SK-N-SH treated with all-trans-retinoic acid at 6 μM for 48 hours (cell line): ENCODE results near the gene HAUS1.

Experiments used
- CSDC2 ChIP-seq: fragments of 250-450 bp; sonication (Bioruptor Pico); IDR thresholded peaks from 2 replicates; pipeline ENCODE4 v1.5.0; 2020; ENCODE audit warnings: mild to moderate bottlenecking, moderate library complexity
- TF ChIP-seq, protein P1 (sequence below): fragments of 250-450 bp; sonication (Bioruptor Pico); IDR thresholded peaks from 2 replicates; pipeline ENCODE4 v1.5.0; 2020; ENCODE audit warnings: mild to moderate bottlenecking, moderate library complexity
- TF ChIP-seq, protein P2 (sequence below): fragments of 250-450 bp; sonication (Bioruptor Pico); IDR thresholded peaks from 2 replicates; pipeline ENCODE4 v1.8.0; 2021; ENCODE audit warnings: low read depth, mild to moderate bottlenecking, moderate library complexity, borderline replicate concordance
- TF ChIP-seq, protein P3 (sequence below): fragments of 250-450 bp; sonication (Bioruptor Pico); IDR thresholded peaks from 2 replicates; pipeline ENCODE4 v1.5.1; 2021; ENCODE audit warnings: mild to moderate bottlenecking, moderate library complexity

DNA sequence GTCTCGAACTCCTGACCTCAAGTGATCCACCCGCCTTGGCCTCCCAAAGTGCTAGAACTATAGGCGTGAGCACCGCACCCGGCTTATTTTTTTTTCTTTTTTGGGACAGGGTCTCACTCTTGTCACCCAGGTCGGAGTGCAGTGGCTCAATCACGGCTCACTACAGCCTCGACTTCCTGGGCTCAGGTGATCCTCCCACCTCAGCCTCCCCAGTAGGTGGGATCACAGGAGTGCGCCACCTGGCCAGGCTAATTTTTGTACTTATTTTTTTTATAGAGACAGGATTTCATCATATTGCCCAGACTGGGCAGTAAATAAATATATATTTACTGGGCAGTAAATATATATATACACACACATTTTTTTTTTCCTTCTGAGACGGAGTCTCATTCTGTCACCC lies 8.7 kb upstream of the HAUS1 start:
- no peak for TF ChIP-seq CSDC2 (CRISPR knock-in tag)
- TF ChIP-seq, protein P1, sequence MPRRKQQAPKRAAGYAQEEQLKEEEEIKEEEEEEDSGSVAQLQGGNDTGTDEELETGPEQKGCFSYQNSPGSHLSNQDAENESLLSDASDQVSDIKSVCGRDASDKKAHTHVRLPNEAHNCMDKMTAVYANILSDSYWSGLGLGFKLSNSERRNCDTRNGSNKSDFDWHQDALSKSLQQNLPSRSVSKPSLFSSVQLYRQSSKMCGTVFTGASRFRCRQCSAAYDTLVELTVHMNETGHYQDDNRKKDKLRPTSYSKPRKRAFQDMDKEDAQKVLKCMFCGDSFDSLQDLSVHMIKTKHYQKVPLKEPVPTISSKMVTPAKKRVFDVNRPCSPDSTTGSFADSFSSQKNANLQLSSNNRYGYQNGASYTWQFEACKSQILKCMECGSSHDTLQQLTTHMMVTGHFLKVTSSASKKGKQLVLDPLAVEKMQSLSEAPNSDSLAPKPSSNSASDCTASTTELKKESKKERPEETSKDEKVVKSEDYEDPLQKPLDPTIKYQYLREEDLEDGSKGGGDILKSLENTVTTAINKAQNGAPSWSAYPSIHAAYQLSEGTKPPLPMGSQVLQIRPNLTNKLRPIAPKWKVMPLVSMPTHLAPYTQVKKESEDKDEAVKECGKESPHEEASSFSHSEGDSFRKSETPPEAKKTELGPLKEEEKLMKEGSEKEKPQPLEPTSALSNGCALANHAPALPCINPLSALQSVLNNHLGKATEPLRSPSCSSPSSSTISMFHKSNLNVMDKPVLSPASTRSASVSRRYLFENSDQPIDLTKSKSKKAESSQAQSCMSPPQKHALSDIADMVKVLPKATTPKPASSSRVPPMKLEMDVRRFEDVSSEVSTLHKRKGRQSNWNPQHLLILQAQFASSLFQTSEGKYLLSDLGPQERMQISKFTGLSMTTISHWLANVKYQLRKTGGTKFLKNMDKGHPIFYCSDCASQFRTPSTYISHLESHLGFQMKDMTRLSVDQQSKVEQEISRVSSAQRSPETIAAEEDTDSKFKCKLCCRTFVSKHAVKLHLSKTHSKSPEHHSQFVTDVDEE (CRISPR knock-in tag): no peak
- TF ChIP-seq, protein P2, sequence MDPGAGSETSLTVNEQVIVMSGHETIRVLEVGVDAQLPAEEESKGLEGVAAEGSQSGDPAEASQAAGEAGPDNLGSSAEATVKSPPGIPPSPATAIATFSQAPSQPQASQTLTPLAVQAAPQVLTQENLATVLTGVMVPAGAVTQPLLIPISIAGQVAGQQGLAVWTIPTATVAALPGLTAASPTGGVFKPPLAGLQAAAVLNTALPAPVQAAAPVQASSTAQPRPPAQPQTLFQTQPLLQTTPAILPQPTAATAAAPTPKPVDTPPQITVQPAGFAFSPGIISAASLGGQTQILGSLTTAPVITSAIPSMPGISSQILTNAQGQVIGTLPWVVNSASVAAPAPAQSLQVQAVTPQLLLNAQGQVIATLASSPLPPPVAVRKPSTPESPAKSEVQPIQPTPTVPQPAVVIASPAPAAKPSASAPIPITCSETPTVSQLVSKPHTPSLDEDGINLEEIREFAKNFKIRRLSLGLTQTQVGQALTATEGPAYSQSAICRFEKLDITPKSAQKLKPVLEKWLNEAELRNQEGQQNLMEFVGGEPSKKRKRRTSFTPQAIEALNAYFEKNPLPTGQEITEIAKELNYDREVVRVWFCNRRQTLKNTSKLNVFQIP (CRISPR knock-in tag): no peak
- TF ChIP-seq, protein P3, sequence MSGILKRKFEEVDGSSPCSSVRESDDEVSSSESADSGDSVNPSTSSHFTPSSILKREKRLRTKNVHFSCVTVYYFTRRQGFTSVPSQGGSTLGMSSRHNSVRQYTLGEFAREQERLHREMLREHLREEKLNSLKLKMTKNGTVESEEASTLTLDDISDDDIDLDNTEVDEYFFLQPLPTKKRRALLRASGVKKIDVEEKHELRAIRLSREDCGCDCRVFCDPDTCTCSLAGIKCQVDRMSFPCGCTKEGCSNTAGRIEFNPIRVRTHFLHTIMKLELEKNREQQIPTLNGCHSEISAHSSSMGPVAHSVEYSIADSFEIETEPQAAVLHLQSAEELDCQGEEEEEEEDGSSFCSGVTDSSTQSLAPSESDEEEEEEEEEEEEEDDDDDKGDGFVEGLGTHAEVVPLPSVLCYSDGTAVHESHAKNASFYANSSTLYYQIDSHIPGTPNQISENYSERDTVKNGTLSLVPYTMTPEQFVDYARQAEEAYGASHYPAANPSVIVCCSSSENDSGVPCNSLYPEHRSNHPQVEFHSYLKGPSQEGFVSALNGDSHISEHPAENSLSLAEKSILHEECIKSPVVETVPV (CRISPR knock-in tag): no peak
